ENCODE measurements around the gene TSFM.

The TSFM gene

DNA sequence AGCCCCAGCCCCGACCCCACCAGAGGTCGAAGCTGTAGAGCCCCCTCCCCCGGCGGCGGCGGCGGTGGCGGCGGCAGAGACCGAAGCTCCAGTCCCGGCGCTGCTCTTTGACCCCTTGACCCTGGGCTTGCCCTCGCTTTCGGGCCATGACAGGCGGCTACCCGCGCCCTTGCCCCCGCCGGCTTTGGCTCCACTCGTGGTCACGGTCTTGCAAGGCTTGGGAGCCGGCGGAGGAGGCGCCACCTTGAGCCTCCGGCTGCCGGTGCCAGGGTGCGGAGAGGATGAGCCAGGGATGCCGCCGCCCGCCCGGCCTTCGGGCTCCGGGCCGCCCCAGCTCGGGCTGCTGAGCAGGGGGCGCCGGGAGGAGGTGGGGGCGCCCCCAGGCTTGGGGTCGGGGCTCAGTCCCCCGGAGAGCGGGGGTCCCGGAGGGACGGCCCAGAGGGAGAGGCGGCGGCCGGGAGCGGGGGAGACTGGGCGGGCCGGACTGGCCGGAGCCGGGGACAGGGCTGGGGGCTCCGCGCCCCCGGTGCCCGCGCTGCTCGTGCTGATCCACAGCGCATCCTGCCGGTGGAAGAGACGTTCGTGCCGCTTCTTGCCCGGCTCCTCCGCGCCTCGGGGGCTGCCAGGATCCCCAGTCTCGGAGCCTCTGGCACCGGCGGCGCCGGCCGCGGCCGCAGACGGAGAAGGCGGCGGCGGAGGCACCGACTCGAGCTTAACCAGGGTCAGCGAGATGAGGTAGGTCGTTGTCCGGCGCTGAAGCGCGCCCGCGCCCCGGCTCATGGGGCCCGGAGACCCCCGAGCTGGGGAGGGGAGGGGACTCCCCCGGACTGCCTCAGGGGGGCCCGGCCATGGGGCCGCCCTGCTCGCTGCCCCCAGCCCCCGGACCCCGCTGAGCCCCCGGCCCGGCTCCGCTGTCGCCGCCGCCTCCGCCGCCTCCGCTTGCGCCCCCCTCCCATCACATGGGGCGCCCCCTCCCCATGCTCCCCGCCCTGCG is 44.8 kb upstream of the TSFM start:
- TF ChIP-seq CTCF (IDR thresholded peaks at IDR 0.05; ENCODE audit: control insufficient read depth, insufficient read depth, low read depth, low read length, missing control alignments), result peak; percentile 37
- DNase-seq (ENCODE audit: low read depth), result no peak

DNA sequence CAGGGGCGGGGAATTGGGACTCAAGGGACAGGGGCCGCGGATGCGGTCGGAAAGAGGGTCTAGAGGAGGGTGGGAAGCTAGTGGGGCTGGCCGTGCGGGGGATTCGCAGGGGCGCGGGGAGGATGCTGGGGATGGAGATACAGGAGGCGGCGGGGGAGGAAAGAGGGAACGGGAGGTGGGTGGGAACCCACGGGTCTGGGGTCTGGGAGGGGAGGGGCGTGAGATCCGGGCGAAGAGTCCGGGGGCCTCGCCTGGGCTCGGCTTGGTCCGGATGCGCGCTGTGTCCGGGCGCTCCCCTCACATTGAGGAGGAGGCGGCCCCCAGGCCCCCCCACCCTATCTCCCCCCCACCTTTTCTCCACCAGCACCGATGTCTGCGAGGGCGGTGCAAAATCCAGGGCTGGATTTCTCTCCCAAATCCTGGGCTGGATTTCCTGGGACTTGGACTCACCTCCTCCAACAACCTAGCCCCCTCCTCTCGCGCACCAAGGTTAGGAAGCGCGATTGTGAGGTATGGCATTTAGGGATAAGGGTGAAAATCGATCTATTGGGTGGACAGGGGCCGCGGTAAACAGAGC is 43.8 kb upstream of the TSFM start, which contains the start of gene AGAP2:
Gene AGAP2, minus strand, starts transcription at position 82 of the 577 bp plus-strand sequence. CDS start 496 bp downstream, outside the sequence.
- TF ChIP-seq CTCF (IDR thresholded peaks at IDR 0.05; ENCODE audit: control insufficient read depth, insufficient read depth, low read depth, low read length, missing control alignments), result no peak
- no peak for DNase-seq (ENCODE audit: low read depth)
- H3K4me3 ChIP-seq (ENCODE audit: control insufficient read depth, low read depth, low read length), result peak within 1 kb of the TSS; percentile 12

More for the DNA sequence above, 44.8 kb upstream of the TSFM start:
- H3K4me3 ChIP-seq (ENCODE audit: control insufficient read depth, low read depth, low read length), result peak overlapping the region; percentile 12; the same call in 1 of the 2 replicates

DNA sequence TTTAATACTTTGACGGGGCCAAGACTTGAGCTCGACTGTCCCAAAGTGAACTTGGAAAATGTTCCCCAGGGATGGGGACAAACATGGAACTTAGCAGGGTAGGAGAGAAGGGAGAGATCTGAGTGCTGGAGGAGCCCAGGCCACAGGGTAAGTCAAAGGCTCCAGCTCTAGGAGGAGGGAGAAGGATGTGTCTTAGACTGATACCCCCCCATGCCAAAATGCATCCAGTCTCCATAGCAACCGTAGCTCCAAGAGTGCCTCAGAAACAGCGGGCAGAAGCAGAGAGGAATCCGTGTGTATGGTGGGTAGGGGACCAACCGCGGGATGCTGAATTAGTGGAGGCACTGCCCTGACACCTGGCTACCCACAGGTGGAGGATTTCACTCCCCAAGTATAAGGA is 43.2 kb upstream of the TSFM start:
- H3K4me3 ChIP-seq (ENCODE audit: control insufficient read depth, low read depth, low read length), result no peak overlapping the region
- TF ChIP-seq CTCF (IDR thresholded peaks at IDR 0.05; ENCODE audit: control insufficient read depth, insufficient read depth, low read depth, low read length, missing control alignments), result no peak
- no peak for DNase-seq (ENCODE audit: low read depth)

DNA sequence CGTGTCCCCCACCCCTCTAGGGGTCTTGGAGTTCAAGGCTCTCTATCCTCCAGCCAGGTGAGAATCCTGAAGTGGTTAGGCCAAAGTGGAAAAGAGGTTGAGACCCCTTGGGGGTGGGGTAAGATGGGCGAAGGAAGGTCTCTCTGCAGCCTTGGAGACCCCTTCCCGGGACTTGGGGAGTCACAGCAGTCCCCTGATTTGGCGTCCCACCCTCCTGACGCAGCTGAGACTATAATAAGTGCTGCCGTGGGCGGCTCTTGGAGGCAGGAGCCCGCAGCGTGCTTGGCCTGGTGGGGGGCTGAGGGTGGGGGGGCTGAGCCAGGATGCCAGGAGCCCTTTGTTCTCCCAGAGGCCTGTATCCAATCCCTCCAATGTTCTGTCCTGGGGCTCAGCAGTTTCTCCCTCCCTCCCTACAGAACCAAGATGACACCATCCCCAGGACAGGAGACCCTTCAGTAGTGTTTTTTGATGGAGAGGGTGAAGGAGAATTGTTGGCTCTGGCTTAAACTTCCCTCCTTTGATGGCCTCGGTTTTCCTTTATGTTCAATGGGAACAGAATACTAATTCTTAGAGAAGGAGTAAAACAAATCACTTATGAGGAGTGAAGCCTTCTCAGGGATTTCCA is 42.6 kb upstream of the TSFM start:
- DNase-seq (ENCODE audit: low read depth), result no peak
- H3K4me3 ChIP-seq (ENCODE audit: control insufficient read depth, low read depth, low read length), result no peak overlapping the region

GRCh38 chr12:57740656-57741412 is 41.8 kb upstream of the TSFM start:
- TF ChIP-seq CTCF (IDR thresholded peaks at IDR 0.05; ENCODE audit: control insufficient read depth, insufficient read depth, low read depth, low read length, missing control alignments), result no peak
- DNase-seq (ENCODE audit: low read depth), result no peak
- no peak overlapping the region for H3K4me3 ChIP-seq (ENCODE audit: control insufficient read depth, low read depth, low read length)

More for the DNA sequence above, 42.6 kb upstream of the TSFM start:
- TF ChIP-seq CTCF (IDR thresholded peaks at IDR 0.05; ENCODE audit: control insufficient read depth, insufficient read depth, low read depth, low read length, missing control alignments), result no peak

GRCh38 chr12:57741413-57741789 is 41.2 kb upstream of the TSFM start:
- TF ChIP-seq CTCF (IDR thresholded peaks at IDR 0.05; ENCODE audit: control insufficient read depth, insufficient read depth, low read depth, low read length, missing control alignments), result no peak
- H3K4me3 ChIP-seq (ENCODE audit: control insufficient read depth, low read depth, low read length), result no peak overlapping the region
- no peak for DNase-seq (ENCODE audit: low read depth)
